H1 (cell line): Measurements from ENCODE around the gene TEN1. TPM values are rescaled to one million over a fixed set of nuclear protein-coding genes. Genes with fewer than 3 reads are reported as not detected.

ENCODE experiments used
- CTCF ChIA-PET: fragments of 300-600 bp; sonication (Branson Sonifier 250); formaldehyde crosslinking; loops from one replicate; lab custom pipeline; 2021; ENCODE audit not compliant: partially characterized antibody; lab: Charles Lee
- POLR2A ChIA-PET: fragments of 300-600 bp; sonication (Branson Sonifier 250); formaldehyde crosslinking; loops from one replicate; lab custom pipeline; 2021; ENCODE audit warnings: inconsistent platforms; ENCODE audit not compliant: partially characterized antibody; lab: Charles Lee
- DNase-seq, 2 experiments: peaks; one replicate each; pipeline versions ENCODE4 v3.0.0 to v3.0.0-alpha.2; 2010 to 2022; ENCODE audit warnings: low spot score in 2 of 2, low read depth in 1 of 2, mixed read lengths in 1 of 2
- FAIRE-seq: peaks from 2 replicates; lab custom pipeline; 2011; peaks lifted over from hg19 to GRCh38; lab: Jason Lieb, UNC
- H2AFZ ChIP-seq: 2 replicates; pipeline ENCODE4 v1.8.1; 2012; ENCODE audit warnings: low read length, inconsistent platforms
- H2AK5ac ChIP-seq: 2 replicates; pipeline ENCODE4 v1.6.1; 2013; ENCODE audit warnings: low read depth, low read length
- H2BK120ac ChIP-seq: replicated peaks from 2 replicates; pipeline ENCODE3; 2013; ENCODE audit warnings: low read depth, low read length, inconsistent platforms
- H2BK12ac ChIP-seq: 2 replicates; pipeline ENCODE4 v1.6.1; 2013; ENCODE audit warnings: low read depth, low read length
- H2BK15ac ChIP-seq: 2 replicates; pipeline ENCODE4 v1.6.1; 2013; ENCODE audit warnings: low read length
- H2BK20ac ChIP-seq: 2 replicates; pipeline ENCODE4 v1.6.1; 2013; ENCODE audit warnings: low read length
- H2BK5ac ChIP-seq: 2 replicates; pipeline ENCODE4 v1.6.1; 2013; ENCODE audit warnings: low read depth, low read length
- H3K14ac ChIP-seq: 2 replicates; pipeline ENCODE4 v1.6.1; 2013; ENCODE audit warnings: inconsistent platforms; ENCODE audit not compliant: insufficient read length
- H3K18ac ChIP-seq: 2 replicates; pipeline ENCODE4 v1.6.1; 2013; ENCODE audit warnings: low read length; ENCODE audit errors: extremely low read depth
- H3K23ac ChIP-seq: 2 replicates; pipeline ENCODE4 v1.6.1; 2013; ENCODE audit warnings: inconsistent platforms; ENCODE audit not compliant: insufficient read length
- H3K23me2 ChIP-seq: 2 replicates; pipeline ENCODE4 v1.6.1; 2013; ENCODE audit warnings: low read depth, low read length
- H3K27ac ChIP-seq: 2 replicates; pipeline ENCODE4 v1.6.1; 2011; ENCODE audit warnings: low read depth, low read length, inconsistent platforms
- H3K27me3 ChIP-seq, 4 experiments: replicated peaks in 1 of 4; 1 replicate in 1 of 4; 2 replicates in 3 of 4; pipeline versions ENCODE4 v1.6.1 to v1.8.1; 2011 to 2013; ENCODE audit warnings: low read length in 3 of 4, mild to moderate bottlenecking in 3 of 4, inconsistent platforms in 2 of 4, mixed read lengths in 2 of 4, moderate library complexity in 1 of 4; ENCODE audit not compliant: control insufficient read depth in 3 of 4, insufficient read depth in 3 of 4; ENCODE audit errors: extremely low read depth in 1 of 4
- H3K36me3 ChIP-seq, 4 experiments: 2 replicates each; pipeline versions ENCODE4 v1.6.1 to v1.8.1; 2011 to 2013; ENCODE audit warnings: mild to moderate bottlenecking in 4 of 4, low read length in 3 of 4, moderate library complexity in 2 of 4, control low read depth in 1 of 4, inconsistent platforms in 1 of 4; ENCODE audit not compliant: insufficient read depth in 4 of 4, control insufficient read depth in 2 of 4
- H3K4ac ChIP-seq: replicated peaks from 2 replicates; pipeline ENCODE3; 2013; ENCODE audit warnings: low read length, low read depth, mixed read lengths, inconsistent platforms; ENCODE audit not compliant: insufficient read length
- H3K4me1 ChIP-seq, 4 experiments: replicated peaks in 1 of 4; 1 replicate in 1 of 4; 2 replicates in 3 of 4; pipeline versions ENCODE4 v1.6.1 to v1.8.1; 2011 to 2013; ENCODE audit warnings: low read length in 3 of 4, inconsistent platforms in 2 of 4, mixed read lengths in 1 of 4; ENCODE audit not compliant: insufficient read depth in 4 of 4, control insufficient read depth in 3 of 4
- H3K4me2 ChIP-seq, 2 experiments: 2 replicates each; pipeline versions ENCODE4 v1.6.1 to v1.8.1; 2011 to 2013; ENCODE audit warnings: low read depth in 2 of 2, low read length in 2 of 2, control low read depth in 1 of 2, inconsistent platforms in 1 of 2, mild to moderate bottlenecking in 1 of 2; ENCODE audit not compliant: insufficient read depth in 1 of 2
- H3K4me3 ChIP-seq, 4 experiments: fragments of 200-600, 300-600 bp in 1 of 4; sonication (generic), shearing (Covaris generic), sonication (Bioruptor Twin) in 1 of 4; 2 replicates each; pipeline versions ENCODE4 v1.5.1 to v1.8.1; 2011 to 2016; ENCODE audit warnings: low read length in 4 of 4, low read depth in 3 of 4, control low read depth in 2 of 4, inconsistent platforms in 2 of 4, mild to moderate bottlenecking in 2 of 4, mixed read lengths in 1 of 4, moderate library complexity in 1 of 4; ENCODE audit not compliant: insufficient read depth in 2 of 4; ENCODE audit errors: extremely low read depth in 1 of 4
- H3K56ac ChIP-seq: replicated peaks from 2 replicates; pipeline ENCODE3; 2013; ENCODE audit warnings: low read depth, mild to moderate bottlenecking, mixed read lengths, low read length, inconsistent platforms; ENCODE audit not compliant: insufficient read length
- H3K79me1 ChIP-seq: 2 replicates; pipeline ENCODE4 v1.6.1; 2013; ENCODE audit warnings: low read depth, low read length, control low read depth
- H3K79me2 ChIP-seq, 2 experiments: 2 replicates each; pipeline versions ENCODE4 v1.6.1 to v1.8.1; 2012 to 2013; ENCODE audit warnings: low read length in 2 of 2, mild to moderate bottlenecking in 2 of 2, inconsistent platforms in 1 of 2; ENCODE audit not compliant: insufficient read depth in 2 of 2, control insufficient read depth in 1 of 2
- H3K9ac ChIP-seq, 4 experiments: replicated peaks in 1 of 4; 1 replicate in 1 of 4; 2 replicates in 3 of 4; pipeline versions ENCODE4 v1.6.1 to v1.8.1; 2011 to 2013; ENCODE audit warnings: low read depth in 3 of 4, low read length in 3 of 4, control low read depth in 2 of 4, mild to moderate bottlenecking in 2 of 4, moderate library complexity in 2 of 4, inconsistent platforms in 1 of 4; ENCODE audit errors: extremely low read depth in 1 of 4
- H3K9me3 ChIP-seq, 2 experiments: 2 replicates each; pipeline versions ENCODE4 v1.6.1 to v1.8.1; 2012 to 2013; ENCODE audit warnings: mild to moderate bottlenecking in 2 of 2, moderate library complexity in 2 of 2, control low read depth in 1 of 2, inconsistent platforms in 1 of 2, low read depth in 1 of 2, low read length in 1 of 2, mixed read lengths in 1 of 2; ENCODE audit not compliant: insufficient read depth in 2 of 2
- H4K20me1 ChIP-seq, 2 experiments: replicated peaks in 1 of 2; 2 replicates each; pipeline versions ENCODE3 to v1.8.1; 2011 to 2013; ENCODE audit warnings: inconsistent platforms in 2 of 2, low read length in 2 of 2, mild to moderate bottlenecking in 1 of 2; ENCODE audit not compliant: insufficient read depth in 2 of 2, control insufficient read depth in 1 of 2
- H4K5ac ChIP-seq: 2 replicates; pipeline ENCODE4 v1.6.1; 2013; ENCODE audit warnings: low read length, low read depth, mixed read lengths, inconsistent platforms; ENCODE audit not compliant: insufficient read length
- H4K8ac ChIP-seq: 2 replicates; pipeline ENCODE4 v1.8.0; 2013; ENCODE audit warnings: mild to moderate bottlenecking, moderate library complexity, low read length, inconsistent platforms; ENCODE audit not compliant: insufficient read depth; ENCODE audit errors: extremely low read depth
- H4K91ac ChIP-seq: replicated peaks from 2 replicates; pipeline ENCODE3; 2013; ENCODE audit warnings: low read length, mixed read lengths, inconsistent platforms; ENCODE audit not compliant: insufficient read length
- KDM4A ChIP-seq: IDR thresholded peaks from one replicate; pipeline ENCODE4 v1.7.1; 2012; ENCODE audit warnings: low read depth, mild to moderate bottlenecking, moderate library complexity, low read length, inconsistent platforms; ENCODE audit not compliant: severe bottlenecking
- SP1 ChIP-seq: IDR thresholded peaks from 2 replicates; pipeline ENCODE4 v1.6.1; 2011; ENCODE audit warnings: low read depth, low read length
- TAF1 ChIP-seq: IDR thresholded peaks from 2 replicates; pipeline ENCODE4 v1.6.1; 2011; ENCODE audit warnings: mild to moderate bottlenecking, low read depth, low read length
- WGBS, 2 experiments: shearing (Covaris generic) in 1 of 2; methylation state at CpG; one replicate each; pipeline versions ENCODE4 v1.1.6 to v1.1.7; 2013 to 2015; ENCODE audit warnings: low lambda C conversion rate in 2 of 2, mixed read lengths in 2 of 2, inconsistent platforms in 1 of 2, low coverage in 1 of 2, missing lambda C conversion rate in 1 of 2; ENCODE audit not compliant: insufficient replicate concordance in 2 of 2, insufficient coverage in 1 of 2, insufficient read length in 1 of 2; ENCODE audit errors: extremely low coverage in 1 of 2, missing lambda C conversion rate in 1 of 2; 5-methylcytosine and 5-hydroxymethylcytosine counted together
- polyA plus RNA-seq, 7 experiments: library from polyadenylated mRNA; depleted of rRNA in 3 of 7; stranded (reverse) in 5 of 7; unstranded in 2 of 7; fragments of >200 nt in 5 of 7; fragments of 200-250 nt in 2 of 7; gene quantifications; 1 replicate in 5 of 7; 2 replicates in 1 of 7; 4 replicates in 1 of 7; pipeline versions ENCODE4 v1.2.1 to v1.2.3, GENCODE V29; 2011 to 2013; ENCODE audit warnings: missing spikeins in 2 of 7, mixed read lengths in 2 of 7
- total RNA-seq: library from RNA; stranded (reverse); fragmentation: NEBNext Ultra II Directional; extraction: Animal tissue kit (Norgen Biotek cat#: 25700); gene quantifications from 2 replicates; pipeline ENCODE4 v1.2.1, GENCODE V29; 2021
- TF ChIP-seq, protein P1 (sequence below), 3 experiments: IDR thresholded peaks; 1 replicate in 2 of 3; 2 replicates in 1 of 3; pipeline versions ENCODE4 v1.5.1 to v1.6.1; 2011; ENCODE audit warnings: low read length in 3 of 3, mild to moderate bottlenecking in 3 of 3, inconsistent platforms in 2 of 3, low read depth in 1 of 3, moderate library complexity in 1 of 3; ENCODE audit not compliant: insufficient read depth in 1 of 3; ENCODE audit errors: control extremely low read depth in 1 of 3

Gene TEN1
- total and polyA plus RNA-seq, 2 of the 8 experiments (the other 6 are each of a cell fraction or from before 2014, with no cell fraction given): 15.9 to 18.7 TPM

DNA sequence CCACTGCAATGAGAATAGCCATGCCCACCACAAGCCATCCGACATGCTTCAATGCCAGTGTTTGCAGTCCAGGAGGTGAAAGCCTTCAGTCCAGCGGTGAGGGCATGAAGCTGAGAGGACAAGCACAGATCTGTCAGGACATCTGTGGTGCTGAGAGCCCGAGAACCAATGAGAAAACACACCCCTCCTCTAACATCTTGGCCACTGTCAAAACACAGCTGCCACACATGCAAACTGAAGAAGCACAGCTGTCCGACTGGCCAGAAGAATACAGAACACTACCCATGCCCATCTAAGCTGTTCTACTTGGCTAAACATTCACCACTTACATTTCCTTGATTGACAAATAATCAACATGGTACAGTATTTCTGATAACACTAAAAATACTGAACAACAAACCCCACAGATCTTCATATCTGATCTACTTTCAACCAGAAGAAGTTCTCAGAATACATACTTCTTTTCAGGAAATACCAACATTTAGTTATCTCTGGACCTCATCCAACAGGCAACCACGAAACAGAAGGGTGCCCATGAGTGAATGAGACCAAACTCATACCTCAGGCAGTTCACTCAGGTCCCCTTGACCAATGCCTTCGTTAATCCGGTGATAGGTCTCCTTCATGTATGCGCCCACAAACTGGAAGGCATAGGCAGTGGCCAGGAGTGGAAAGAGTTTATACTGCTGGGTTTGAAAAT lies 28.0 kb upstream of the TEN1 start:
- Histone ChIP-seq H4K8ac (no peak overlapping the region), H3K23me2 (no peaks in the 10 kb centered on the region), H3K23ac (no peak overlapping the region), H2AK5ac (no peak overlapping the region), H3K4me1 (no peaks in the 10 kb centered on the region), H3K4me3 (no peak overlapping the region), H3K18ac (no peak overlapping the region), H2BK12ac (no peak overlapping the region), H3K79me2 (no peaks in the 10 kb centered on the region), H2BK15ac (no peak overlapping the region), H4K5ac (no peak overlapping the region), H3K9ac (no peak overlapping the region), H3K36me3 (peaks cover 19 to 71% (median 50%) of the 10 kb centered on the region in 4 experiments), H3K9me3 (no peaks in the 10 kb centered on the region), H3K79me1 (no peaks in the 10 kb centered on the region; the same call in 1 of the 2 replicates), H2BK120ac (no peak overlapping the region), H3K27ac (no peak overlapping the region), H3K4me2 (no peak overlapping the region), H2BK5ac (no peak overlapping the region), H3K27me3 (no peaks in the 10 kb centered on the region), H3K4ac (no peak overlapping the region), H2BK20ac (no peak overlapping the region), H2AFZ (no peak overlapping the region), H4K20me1 (no peaks in the 10 kb centered on the region), H3K56ac (no peak overlapping the region), H3K14ac (no peak overlapping the region), H4K91ac (no peak overlapping the region)
- POLR2A ChIA-PET: interaction anchor here (2.0 kb wide), 1 partner anchor 10 kb away, joined by 6 read pairs; the partner anchor contains the start of gene FBF1
- DNase-seq (no peak), FAIRE-seq (no peak)
- WGBS, 2 experiments: 93% methylated on average over 8 of the region's 8 CpGs; no CpG with 5 or more reads in 1 of the 2 experiments
- CTCF ChIA-PET: interaction anchor here (1.1 to 1.6 kb wide), 4 partner anchors 18 to 49 kb away, joined by 3 to 5 read pairs (median 3); partner anchors contain the start of gene CDK3
- TF ChIP-seq, protein P1, sequence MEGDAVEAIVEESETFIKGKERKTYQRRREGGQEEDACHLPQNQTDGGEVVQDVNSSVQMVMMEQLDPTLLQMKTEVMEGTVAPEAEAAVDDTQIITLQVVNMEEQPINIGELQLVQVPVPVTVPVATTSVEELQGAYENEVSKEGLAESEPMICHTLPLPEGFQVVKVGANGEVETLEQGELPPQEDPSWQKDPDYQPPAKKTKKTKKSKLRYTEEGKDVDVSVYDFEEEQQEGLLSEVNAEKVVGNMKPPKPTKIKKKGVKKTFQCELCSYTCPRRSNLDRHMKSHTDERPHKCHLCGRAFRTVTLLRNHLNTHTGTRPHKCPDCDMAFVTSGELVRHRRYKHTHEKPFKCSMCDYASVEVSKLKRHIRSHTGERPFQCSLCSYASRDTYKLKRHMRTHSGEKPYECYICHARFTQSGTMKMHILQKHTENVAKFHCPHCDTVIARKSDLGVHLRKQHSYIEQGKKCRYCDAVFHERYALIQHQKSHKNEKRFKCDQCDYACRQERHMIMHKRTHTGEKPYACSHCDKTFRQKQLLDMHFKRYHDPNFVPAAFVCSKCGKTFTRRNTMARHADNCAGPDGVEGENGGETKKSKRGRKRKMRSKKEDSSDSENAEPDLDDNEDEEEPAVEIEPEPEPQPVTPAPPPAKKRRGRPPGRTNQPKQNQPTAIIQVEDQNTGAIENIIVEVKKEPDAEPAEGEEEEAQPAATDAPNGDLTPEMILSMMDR (IDR thresholded peaks at IDR 0.05; ENCODE audit: control extremely low read depth in 1 of 3, insufficient read depth in 1 of 3, low read depth in 1 of 3, low read length in 3 of 3): no peak
- TF ChIP-seq SP1 (no peak), TAF1 (no peak), KDM4A (no peak)
